ENCODE data around the gene TBX15. TPM values are rescaled to one million over a fixed set of nuclear protein-coding genes. Genes with fewer than 3 reads are reported as not detected.

TBX15 gene
- polyA plus RNA-seq, 1 donor (not counting 4 experiments of a cell fraction or from before 2014, with no cell fraction given) = not detected

GRCh38 chr1:118933051-118933781, 54.9 kb downstream of the TBX15 start:
- Histone ChIP-seq H2AFZ (ENCODE audit: control insufficient read depth, low read length) (no peak overlapping the region), H3K27me3 (ENCODE audit: control insufficient read depth, extremely low read depth, insufficient read depth, low read length) (no peaks in the 10 kb centered on the region), H3K4me1 (ENCODE audit: control insufficient read depth, extremely low read depth, insufficient read depth, low read length) (no peaks in the 10 kb centered on the region), H3K36me3 (ENCODE audit: control insufficient read depth in 2 of 2, extremely low read depth in 1 of 2, insufficient read depth in 2 of 2, low read length in 2 of 2) (no peaks in the 10 kb centered on the region), H3K9me3 (ENCODE audit: control insufficient read depth, low read depth, low read length) (no peaks in the 10 kb centered on the region), H4K20me1 (ENCODE audit: control insufficient read depth, extremely low read depth, insufficient read depth, low read length) (no peaks in the 10 kb centered on the region), H3K79me2 (ENCODE audit: control insufficient read depth, insufficient read depth, low read length) (no peaks in the 10 kb centered on the region), H3K9me1 (ENCODE audit: control insufficient read depth, extremely low read depth, insufficient read depth, low read length) (no peaks in the 10 kb centered on the region), H3K9ac (ENCODE audit: control insufficient read depth, extremely low read depth, insufficient read depth, low read length) (no peak overlapping the region), H3K4me2 (ENCODE audit: control insufficient read depth, extremely low read depth, insufficient read depth, low read depth, low read length) (no peak overlapping the region), H3K4me3 (ENCODE audit: control insufficient read depth in 2 of 3, extremely low read depth in 1 of 3, insufficient read depth in 2 of 3, low read depth in 1 of 3, low read length in 3 of 3) (no peak overlapping the region), H3K27ac (ENCODE audit: control insufficient read depth, insufficient read depth, low read length) (no peak overlapping the region)
- TF ChIP-seq CTCF (optimal IDR thresholded peaks at IDR 0.05 in 1 of 3, IDR thresholded peaks at IDR 0.05 in 1 of 3, conservative IDR thresholded peaks at IDR 0.05 in 1 of 3; ENCODE audit: extremely low read depth in 1 of 3, insufficient read depth in 2 of 3, low read length in 3 of 3) (no peak), EZH2 (IDR thresholded peaks at IDR 0.05; ENCODE audit: low read length) (no peak)
- no peak for DNase-seq (ENCODE audit: low read depth, low spot score)
- no peak for FAIRE-seq
- dilution Hi-C loops (cut with MboI; ENCODE audit: extremely low pct_ligation_motif_present, low sequenced_read_pairs) = no loop called here

- dilution Hi-C loops (cut with MboI; ENCODE audit: extremely low pct_ligation_motif_present, low sequenced_read_pairs) = no loop called here
- Histone ChIP-seq H3K9me3 (ENCODE audit: control insufficient read depth, low read depth, low read length) (no peaks in the 10 kb centered on the region), H3K36me3 (ENCODE audit: control insufficient read depth in 2 of 2, extremely low read depth in 1 of 2, insufficient read depth in 2 of 2, low read length in 2 of 2) (no peaks in the 10 kb centered on the region), H3K4me3 (ENCODE audit: control insufficient read depth in 2 of 3, extremely low read depth in 1 of 3, insufficient read depth in 2 of 3, low read depth in 1 of 3, low read length in 3 of 3) (no peak overlapping the region), H3K79me2 (ENCODE audit: control insufficient read depth, insufficient read depth, low read length) (no peaks in the 10 kb centered on the region), H3K9me1 (ENCODE audit: control insufficient read depth, extremely low read depth, insufficient read depth, low read length) (no peaks in the 10 kb centered on the region), H4K20me1 (ENCODE audit: control insufficient read depth, extremely low read depth, insufficient read depth, low read length) (no peaks in the 10 kb centered on the region), H3K4me1 (ENCODE audit: control insufficient read depth, extremely low read depth, insufficient read depth, low read length) (no peaks in the 10 kb centered on the region), H2AFZ (ENCODE audit: control insufficient read depth, low read length) (no peak overlapping the region), H3K27me3 (ENCODE audit: control insufficient read depth, extremely low read depth, insufficient read depth, low read length) (no peaks in the 10 kb centered on the region), H3K9ac (ENCODE audit: control insufficient read depth, extremely low read depth, insufficient read depth, low read length) (no peak overlapping the region), H3K4me2 (ENCODE audit: control insufficient read depth, extremely low read depth, insufficient read depth, low read depth, low read length) (no peak overlapping the region), H3K27ac (ENCODE audit: control insufficient read depth, insufficient read depth, low read length) (no peak overlapping the region)
- DNase-seq (ENCODE audit: low read depth, low spot score) = no peak
- FAIRE-seq = no peak
- no peak for TF ChIP-seq CTCF (optimal IDR thresholded peaks at IDR 0.05 in 1 of 3, IDR thresholded peaks at IDR 0.05 in 1 of 3, conservative IDR thresholded peaks at IDR 0.05 in 1 of 3; ENCODE audit: extremely low read depth in 1 of 3, insufficient read depth in 2 of 3, low read length in 3 of 3)
- TF ChIP-seq EZH2 (IDR thresholded peaks at IDR 0.05; ENCODE audit: low read length) = no peak
These were observed 56.3 kb downstream of the TBX15 start for GRCh38 chr1:118931876-118932275.
